IMR-90 (cell line): ENCODE measurements around the gene UNC50. TPM values are rescaled to one million over a fixed set of nuclear protein-coding genes. Genes with fewer than 3 reads are reported as not detected.

ENCODE experiments used
- ATAC-seq: fragments of 200-7000 bp; cut with Tn5 transposase; 2 replicates; pipeline ENCODE4 v1.9.1; 2020; ENCODE audit warnings: low read depth, mild to moderate bottlenecking, moderate library complexity
- BruUV-seq: library from RNA; stranded (reverse); fragments of 400-500 nt; replicated peaks from 2 replicates; lab custom pipeline; 2021; lab: Mats Ljungman, UMichigan
- CTCF ChIA-PET: fragments of 300-600 bp; formaldehyde crosslinking; extraction: SDS; loops from one replicate; lab custom pipeline; 2021; ENCODE audit warnings: antibody characterized with exemption; lab: Yijun Ruan, JAX
- POLR2A ChIA-PET: fragments of 300-600 bp; sonication (Branson Sonifier 250); formaldehyde crosslinking; loops from one replicate; lab custom pipeline; 2022; ENCODE audit warnings: antibody characterized with exemption; ENCODE audit not compliant: unreplicated experiment; lab: Charles Lee
- DNase-seq: peaks from one replicate; pipeline ENCODE4 v3.0.0; 2013
- H2AFZ ChIP-seq: replicated peaks from 2 replicates; pipeline ENCODE3; 2013; ENCODE audit warnings: low read length, mild to moderate bottlenecking; ENCODE audit not compliant: poor library complexity
- H2AK5ac ChIP-seq: 2 replicates; pipeline ENCODE4 v1.6.1; 2013; ENCODE audit warnings: low read depth, low read length, inconsistent platforms
- H2AK9ac ChIP-seq: replicated peaks from 2 replicates; pipeline ENCODE3; 2013; ENCODE audit warnings: mild to moderate bottlenecking, low read depth, low read length, moderate library complexity; ENCODE audit not compliant: poor library complexity
- H2BK120ac ChIP-seq: 2 replicates; pipeline ENCODE4 v1.6.1; 2013; ENCODE audit warnings: low read depth, low read length, inconsistent platforms
- H2BK15ac ChIP-seq: 3 replicates; pipeline ENCODE4 v1.6.1; 2013; ENCODE audit warnings: low read depth, low read length, inconsistent platforms
- H2BK20ac ChIP-seq: 2 replicates; pipeline ENCODE4 v1.6.1; 2013; ENCODE audit warnings: low read depth, mild to moderate bottlenecking, inconsistent platforms, low read length, moderate library complexity
- H2BK5ac ChIP-seq: 2 replicates; pipeline ENCODE4 v1.6.1; 2013; ENCODE audit warnings: mild to moderate bottlenecking, low read depth, low read length, inconsistent platforms; ENCODE audit not compliant: poor library complexity, severe bottlenecking
- H3K14ac ChIP-seq: replicated peaks from 2 replicates; pipeline ENCODE4 v1.6.1; 2013; ENCODE audit warnings: low read depth, low read length, inconsistent platforms
- H3K18ac ChIP-seq: 2 replicates; pipeline ENCODE4 v1.6.1; 2013; ENCODE audit warnings: low read depth, low read length, control low read depth
- H3K23ac ChIP-seq: 2 replicates; pipeline ENCODE4 v1.6.1; 2013; ENCODE audit warnings: low read depth, low read length, inconsistent platforms
- H3K27ac ChIP-seq: 2 replicates; pipeline ENCODE4 v1.5.1; 2013; ENCODE audit warnings: mild to moderate bottlenecking, control low read depth, low read length; ENCODE audit not compliant: insufficient read depth
- H3K27me3 ChIP-seq: 2 replicates; pipeline ENCODE4 v1.6.1; 2013; ENCODE audit warnings: low read length; ENCODE audit not compliant: control insufficient read depth, insufficient read depth
- H3K36me3 ChIP-seq: 2 replicates; pipeline ENCODE4 v1.6.1; 2013; ENCODE audit warnings: low read length, mixed read lengths; ENCODE audit not compliant: control insufficient read depth, insufficient read depth
- H3K4ac ChIP-seq: 2 replicates; pipeline ENCODE4 v1.6.1; 2013; ENCODE audit warnings: low read depth, low read length, inconsistent platforms
- H3K4me1 ChIP-seq: 2 replicates; pipeline ENCODE4 v1.6.1; 2013; ENCODE audit warnings: low read length, mixed read lengths; ENCODE audit not compliant: control insufficient read depth, insufficient read depth
- H3K4me2 ChIP-seq: 2 replicates; pipeline ENCODE4 v1.6.1; 2013; ENCODE audit warnings: low read depth, mild to moderate bottlenecking, control low read depth, low read length, moderate library complexity
- H3K4me3 ChIP-seq: 2 replicates; pipeline ENCODE4 v1.5.1; 2013; ENCODE audit warnings: low read depth, mild to moderate bottlenecking, control low read depth, low read length, moderate library complexity; ENCODE audit not compliant: insufficient read depth
- H3K56ac ChIP-seq: 2 replicates; pipeline ENCODE4 v1.6.1; 2013; ENCODE audit warnings: low read length, inconsistent platforms; ENCODE audit not compliant: insufficient read depth; ENCODE audit errors: extremely low read depth
- H3K79me1 ChIP-seq, 2 experiments: 2 replicates each; pipeline ENCODE4 v1.6.1; 2013; ENCODE audit warnings: low read length in 2 of 2, inconsistent platforms in 1 of 2, low read depth in 1 of 2
- H3K9ac ChIP-seq: 2 replicates; pipeline ENCODE4 v1.6.1; 2013; ENCODE audit warnings: low read depth, low read length, control low read depth
- H3K9me1 ChIP-seq: 2 replicates; pipeline ENCODE4 v1.6.1; 2013; ENCODE audit warnings: low read length, inconsistent platforms; ENCODE audit not compliant: insufficient read depth
- H3K9me3 ChIP-seq: 2 replicates; pipeline ENCODE4 v1.6.1; 2013; ENCODE audit warnings: low read length; ENCODE audit not compliant: control insufficient read depth, insufficient read depth
- H4K20me1 ChIP-seq: 2 replicates; pipeline ENCODE4 v1.6.1; 2013; ENCODE audit warnings: low read length, inconsistent platforms; ENCODE audit not compliant: insufficient read depth
- H4K5ac ChIP-seq: 2 replicates; pipeline ENCODE4 v1.6.1; 2013; ENCODE audit warnings: mild to moderate bottlenecking, low read depth, low read length, control low read depth
- H4K8ac ChIP-seq, 2 experiments: 2 replicates each; pipeline ENCODE4 v1.6.1; 2013; ENCODE audit warnings: low read depth in 2 of 2, low read length in 2 of 2, control low read depth in 1 of 2, inconsistent platforms in 1 of 2
- H4K91ac ChIP-seq: 2 replicates; pipeline ENCODE4 v1.6.1; 2013; ENCODE audit warnings: low read depth, low read length, inconsistent platforms; ENCODE audit not compliant: insufficient read depth
- BHLHE40 ChIP-seq: fragments of 150-350 bp; IDR thresholded peaks from 2 replicates; pipeline ENCODE4 v1.6.1; 2016; ENCODE audit warnings: mild to moderate bottlenecking, low read depth, low read length
- CEBPB ChIP-seq: IDR thresholded peaks from 2 replicates; pipeline ENCODE4 v1.6.1; 2012; ENCODE audit warnings: low read depth, low read length, improper control_type of control experiment
- CHD1 ChIP-seq: IDR thresholded peaks from 2 replicates; pipeline ENCODE4 v1.6.1; 2012; ENCODE audit warnings: low read depth, low read length, improper control_type of control experiment
- CTCF ChIP-seq: conservative IDR thresholded peaks from 2 replicates; pipeline ENCODE4 v1.5.1; 2012; ENCODE audit warnings: mild to moderate bottlenecking, low read depth, low read length, improper control_type of control experiment
- ELK1 ChIP-seq: fragments of 150-350 bp; IDR thresholded peaks from 2 replicates; pipeline ENCODE4 v1.6.1; 2016; ENCODE audit warnings: low read depth, mild to moderate bottlenecking, low read length, moderate library complexity, borderline replicate concordance
- FOS ChIP-seq: fragments of 150-350 bp; IDR thresholded peaks from 2 replicates; pipeline ENCODE4 v1.6.1; 2016; ENCODE audit warnings: low read depth, low read length
- MAFK ChIP-seq: IDR thresholded peaks from 2 replicates; pipeline ENCODE4 v1.6.1; 2012; ENCODE audit warnings: low read depth, low read length, improper control_type of control experiment
- MXI1 ChIP-seq: IDR thresholded peaks from 2 replicates; pipeline ENCODE4 v1.6.1; 2012; ENCODE audit warnings: low read depth, mild to moderate bottlenecking, low read length, moderate library complexity, borderline replicate concordance
- NFE2L2 ChIP-seq: fragments of 150-350 bp; IDR thresholded peaks from 2 replicates; pipeline ENCODE4 v1.6.1; 2016; ENCODE audit warnings: low read depth, mild to moderate bottlenecking, low read length
- POLR2A ChIP-seq: IDR thresholded peaks from 2 replicates; pipeline ENCODE4 v1.6.1; 2012; ENCODE audit warnings: mild to moderate bottlenecking, low read depth, low read length
- RAD21 ChIP-seq: IDR thresholded peaks from 2 replicates; pipeline ENCODE4 v1.6.1; 2012; ENCODE audit warnings: low read length, improper control_type of control experiment
- RCOR1 ChIP-seq: IDR thresholded peaks from 2 replicates; pipeline ENCODE4 v1.6.1; 2012; ENCODE audit warnings: mild to moderate bottlenecking, low read length, improper control_type of control experiment; ENCODE audit not compliant: insufficient replicate concordance
- RFX5 ChIP-seq: IDR thresholded peaks from 2 replicates; pipeline ENCODE4 v1.8.0; 2012; ENCODE audit warnings: low read depth, mild to moderate bottlenecking, low read length, moderate library complexity
- SMC3 ChIP-seq: fragments of 150-350 bp; IDR thresholded peaks from 2 replicates; pipeline ENCODE4 v1.6.1; 2016; ENCODE audit warnings: low read depth, mild to moderate bottlenecking, antibody characterized with exemption, low read length, moderate library complexity
- USF2 ChIP-seq: fragments of 150-350 bp; IDR thresholded peaks from 2 replicates; pipeline ENCODE4 v1.6.1; 2017; ENCODE audit warnings: mild to moderate bottlenecking, antibody characterized with exemption, low read length, low read depth
- WGBS, 2 experiments: methylation state at CpG; one replicate each; pipeline versions ENCODE4 v1.1.5 to v1.1.7; 2013; ENCODE audit warnings: missing lambda C conversion rate in 2 of 2; ENCODE audit not compliant: insufficient read length in 1 of 2; ENCODE audit errors: extremely low coverage in 2 of 2; 5-methylcytosine and 5-hydroxymethylcytosine counted together
- dilution Hi-C: fragments of 300-500 bp; cut with HindIII; formaldehyde crosslinking; loops from one replicate; pipeline ENCODE4 v1.14.3; 2018; ENCODE audit warnings: low sequenced_read_pairs; ENCODE audit not compliant: unreplicated experiment
- in situ Hi-C: fragments of 300-500 bp; cut with MboI; formaldehyde crosslinking; loops from 3 replicates; pipeline ENCODE4 v1.14.3; 2019; ENCODE audit warnings: low sequenced_read_pairs, inconsistent platforms, mixed read lengths
- intact Hi-C: fragments of 100-400 bp; cut with micrococcal nuclease; formaldehyde crosslinking; loops from 2 replicates; pipeline ENCODE4 v1.10.0; 2022
- polyA plus RNA-seq, 3 experiments: library from polyadenylated mRNA; depleted of rRNA; stranded (reverse); fragments of >200 nt; gene quantifications; 2 replicates each; pipeline ENCODE4 v1.2.3, GENCODE V29; 2012; ENCODE audit warnings: low replicate concordance in 1 of 3
- total RNA-seq: library from RNA; depleted of rRNA; stranded (reverse); fragments of >200 nt; gene quantifications from 2 replicates; pipeline ENCODE4 v1.2.3, GENCODE V29; 2012

The UNC50 gene
- total and polyA plus RNA-seq, 2 of the 4 experiments (the other 2 are of a cell fraction): 18.3 to 34.1 TPM

- no peaks in the 10 kb centered on the region for H3K27me3 ChIP-seq
- no peaks in the 10 kb centered on the region for H3K79me1 ChIP-seq
- no peak for ATAC-seq
- H3K9me3 ChIP-seq: no peaks in the 10 kb centered on the region
- no peaks in the 10 kb centered on the region for H4K20me1 ChIP-seq
- no peak overlapping the region for H4K91ac ChIP-seq
- ChIA-PET CTCF (no interaction called here), POLR2A (no interaction called here)
- no TSS peak for BruUV-seq
- no CpG with 5 or more reads among the region's 4 CpGs for whole genome bisulfite sequencing, 2 experiments
- no peak overlapping the region for H2AK5ac ChIP-seq
- no peak overlapping the region for H3K27ac ChIP-seq
- no peak overlapping the region for H4K5ac ChIP-seq
- TF ChIP-seq BHLHE40 (no peak), CTCF (no peak), RFX5 (no peak), CEBPB (no peak), RAD21 (no peak), USF2 (no peak), POLR2A (no peak), CHD1 (no peak), NFE2L2 (no peak), FOS (no peak), MXI1 (no peak), ELK1 (no peak), RCOR1 (no peak), MAFK (no peak), SMC3 (no peak)
- dilution Hi-C loops: no loop called here
- peaks cover 12% of the 10 kb centered on the region for H3K36me3 ChIP-seq
- no peak overlapping the region for H2BK5ac ChIP-seq
- no peak for DNase-seq
- no peak overlapping the region for H3K9ac ChIP-seq
- intact Hi-C loops: no loop called here
- H3K23ac ChIP-seq: no peak overlapping the region
- no peak overlapping the region for H4K8ac ChIP-seq
- no peak overlapping the region for H2AK9ac ChIP-seq
- no peak overlapping the region for H2BK20ac ChIP-seq
- no peak overlapping the region for H3K18ac ChIP-seq
- no peak overlapping the region for H3K4me2 ChIP-seq
- no peak overlapping the region for H2AFZ ChIP-seq
- H3K4me1 ChIP-seq: no peaks in the 10 kb centered on the region
- in situ Hi-C loops: no loop called here
- H3K9me1 ChIP-seq: peaks cover 10% of the 10 kb centered on the region
- no peak overlapping the region for H3K56ac ChIP-seq
- no peak overlapping the region for H3K4me3 ChIP-seq
- no peak overlapping the region for H3K14ac ChIP-seq
- no peak overlapping the region for H2BK15ac ChIP-seq
- H2BK120ac ChIP-seq: no peak overlapping the region
- no peak overlapping the region for H3K4ac ChIP-seq
Observed at GRCh38 chr2:98588880-98589431, 19.4 kb upstream of the UNC50 start.
